Measurements from ENCODE around the gene DLEC1. TPM values are rescaled to one million over a fixed set of nuclear protein-coding genes. Genes with fewer than 3 reads are reported as not detected.
A peak's percentile ranks its signal among the peaks of the same experiment; 100 is the strongest.

The DLEC1 gene
- total and polyA plus RNA-seq, 2 experiments from 2014 or later: 0.31 to 0.66 TPM

GRCh38 chr3:37989821-37990480 lies 49.1 kb upstream of the DLEC1 start (continued):
- TF ChIP-seq ZNF462 (CRISPR knock-in tag; IDR thresholded peaks at IDR 0.05): no peak
- no peak for TF ChIP-seq ZNF114 (CRISPR knock-in tag; IDR thresholded peaks at IDR 0.05)
- TF ChIP-seq NANOG (IDR thresholded peaks at IDR 0.05; ENCODE audit: borderline replicate concordance): no peak

GRCh38 chr3:37990527-37990926 lies 48.5 kb upstream of the DLEC1 start, which contains the start of gene VILL:
Gene VILL, plus strand, starts transcription at chr3:37990786. Its CDS starts 2,887 bp downstream, at chr3:37993673.
- Mint-ChIP-seq H3K4me1 (peaks cover 12% of the 10 kb centered on the region), H3K27me3 (ENCODE audit: insufficient read depth, low read depth, poor library complexity) (peaks cover 25% of the 10 kb centered on the region), H3K4me3 (peak within 1 kb of the TSS; percentile 49), H3K9me3 (no peaks in the 10 kb centered on the region), H3K27ac (no peak within 1 kb of the TSS), H3K36me3 (ENCODE audit: low read depth) (no peaks in the 10 kb centered on the region)
- peaks cover 4% of the 10 kb centered on the region; the same call in 1 of the 2 replicates for H3F3A ChIP-seq (replicated peaks; ENCODE audit: low read depth)
- DNase-seq (ENCODE audit: low spot score) (no peak), ATAC-seq (peak; percentile 3)
- no peak for TF ChIP-seq EZH2 (IDR thresholded peaks at IDR 0.05; ENCODE audit: low read depth, unreplicated experiment)
- no peak for TF ChIP-seq JUNB (IDR thresholded peaks at IDR 0.05; ENCODE audit: unreplicated experiment)
- TF ChIP-seq STAT1 (IDR thresholded peaks at IDR 0.05; ENCODE audit: unreplicated experiment): no peak
- no peak for TF ChIP-seq ZNF114 (CRISPR knock-in tag; IDR thresholded peaks at IDR 0.05)
- TF ChIP-seq NANOG (IDR thresholded peaks at IDR 0.05; ENCODE audit: borderline replicate concordance): no peak
- TF ChIP-seq, protein P1, sequence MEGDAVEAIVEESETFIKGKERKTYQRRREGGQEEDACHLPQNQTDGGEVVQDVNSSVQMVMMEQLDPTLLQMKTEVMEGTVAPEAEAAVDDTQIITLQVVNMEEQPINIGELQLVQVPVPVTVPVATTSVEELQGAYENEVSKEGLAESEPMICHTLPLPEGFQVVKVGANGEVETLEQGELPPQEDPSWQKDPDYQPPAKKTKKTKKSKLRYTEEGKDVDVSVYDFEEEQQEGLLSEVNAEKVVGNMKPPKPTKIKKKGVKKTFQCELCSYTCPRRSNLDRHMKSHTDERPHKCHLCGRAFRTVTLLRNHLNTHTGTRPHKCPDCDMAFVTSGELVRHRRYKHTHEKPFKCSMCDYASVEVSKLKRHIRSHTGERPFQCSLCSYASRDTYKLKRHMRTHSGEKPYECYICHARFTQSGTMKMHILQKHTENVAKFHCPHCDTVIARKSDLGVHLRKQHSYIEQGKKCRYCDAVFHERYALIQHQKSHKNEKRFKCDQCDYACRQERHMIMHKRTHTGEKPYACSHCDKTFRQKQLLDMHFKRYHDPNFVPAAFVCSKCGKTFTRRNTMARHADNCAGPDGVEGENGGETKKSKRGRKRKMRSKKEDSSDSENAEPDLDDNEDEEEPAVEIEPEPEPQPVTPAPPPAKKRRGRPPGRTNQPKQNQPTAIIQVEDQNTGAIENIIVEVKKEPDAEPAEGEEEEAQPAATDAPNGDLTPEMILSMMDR (conservative IDR thresholded peaks at IDR 0.05; ENCODE audit: low read depth in 2 of 2): peak in 1 of 2 experiments; percentile 15; a peak in 1 of 4 replicates
- peak within 1 kb of the TSS; percentile 96 for H2AFZ ChIP-seq
- no peaks in the 10 kb centered on the region for H3K36me3 ChIP-seq (ENCODE audit: insufficient read depth)
- H4K20me1 ChIP-seq (replicated peaks; ENCODE audit: insufficient read depth): no peaks in the 10 kb centered on the region
- H3K4me3 ChIP-seq: peak within 1 kb of the TSS; percentile 51
- peak within 1 kb of the TSS; percentile 80 for H3K4me2 ChIP-seq
- no peaks in the 10 kb centered on the region for H3K27me3 ChIP-seq (ENCODE audit: insufficient read depth)
- H3K79me2 ChIP-seq (replicated peaks; ENCODE audit: insufficient read depth): no peaks in the 10 kb centered on the region
- H3K4me1 ChIP-seq (ENCODE audit: insufficient read depth): peaks cover 11% of the 10 kb centered on the region; the same call in 1 of the 2 replicates
- H3K27ac ChIP-seq (ENCODE audit: low read depth): no peak within 1 kb of the TSS
- no peaks in the 10 kb centered on the region for H3K9me2 ChIP-seq (ENCODE audit: insufficient read depth)

Data from GM23338 (cell line).